Hypothalamus (tissue), 51 donors: ENCODE data around the gene SYT5.
A peak's percentile ranks its signal among the peaks of the same experiment; 100 is the strongest.
"Not testable (repeated sequence)": the region's sequence is repeated elsewhere in the genome, so short reads cannot be mapped to it uniquely, and the experiment has no call there.

Experiments
- DNase-seq, 51 donors: peaks; one replicate each; lab custom pipeline; 2025; lab: John Stamatoyannopoulos, UW

The SYT5 gene

GRCh38 chr19:55172741-55173140 lies 7.3 kb downstream of the SYT5 start:
- DNase-seq, result no peak

DNA sequence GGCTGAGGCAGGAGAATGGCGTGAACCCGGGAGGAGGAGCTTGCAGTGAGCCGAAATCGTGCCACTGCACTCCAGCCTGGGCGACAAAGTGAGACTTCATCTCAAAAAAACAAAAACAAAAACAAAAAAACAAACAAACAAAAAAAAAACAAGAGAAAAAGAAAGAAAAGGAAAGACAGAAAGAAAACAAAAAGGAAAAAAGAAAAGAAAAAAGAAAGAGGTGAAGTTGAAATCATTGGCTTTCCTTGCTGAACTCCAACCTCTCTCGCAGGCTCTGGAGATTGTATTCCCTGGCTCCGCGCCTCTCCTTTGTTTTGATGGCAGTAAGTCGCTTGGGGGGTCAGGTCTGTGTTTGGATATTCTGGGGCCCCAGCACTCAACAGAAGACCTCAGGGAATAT lies 7.8 kb downstream of the SYT5 start:
- DNase-seq, result not testable (repeated sequence)

GRCh38 chr19:55171440-55171839 lies 8.6 kb downstream of the SYT5 start:
- no peak for DNase-seq

- no peak for DNase-seq
Observed at GRCh38 chr19:55169136-55169535, 11.0 kb downstream of the SYT5 start.

DNA sequence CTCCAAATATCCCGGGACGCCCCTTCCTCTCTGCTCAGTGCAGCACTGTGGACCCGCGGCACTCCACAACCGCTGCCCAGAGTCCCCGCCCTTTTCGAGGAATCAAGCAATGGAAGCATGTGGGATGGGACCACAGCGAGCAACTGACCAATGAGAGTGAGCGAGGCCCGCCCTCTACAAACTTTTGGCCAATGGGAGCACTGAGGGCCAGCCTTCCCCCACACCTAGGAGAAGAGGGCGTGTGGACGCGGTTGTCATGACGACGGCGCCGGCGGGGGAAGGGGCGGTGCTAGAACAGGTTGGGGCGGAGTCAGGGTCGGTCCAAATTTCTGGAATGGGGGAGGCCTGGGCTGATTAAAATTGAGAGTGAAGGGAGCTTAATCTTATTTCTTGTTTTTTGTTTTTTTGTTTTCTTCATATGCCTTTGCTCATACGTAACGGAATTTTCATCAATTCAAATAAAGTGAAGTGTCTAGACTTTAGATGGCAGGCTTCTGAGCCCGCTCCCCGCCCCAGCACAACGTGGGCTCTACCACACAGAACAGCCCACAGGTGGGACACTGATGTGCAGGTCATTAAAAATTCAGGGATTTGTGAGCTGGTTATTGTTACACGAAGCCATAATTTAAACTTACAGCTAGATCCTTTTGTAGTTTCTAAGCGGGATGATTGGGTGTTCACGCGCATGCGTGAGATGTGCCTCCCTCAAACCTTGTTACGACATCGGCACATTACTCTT lies 13.4 kb downstream of the SYT5 start, which contains the start of gene DNAAF3:
DNAAF3 (minus strand) TSS at position 84 of the 739 bp plus-strand sequence. CDS start 200 bp downstream, outside the sequence.
- DNase-seq, result peak; percentile 16 to 96 (median 84)

GRCh38 chr19:55165952-55166529 lies 14.0 kb downstream of the SYT5 start:
- DNase-seq, result peak in 33 of 51 donors; percentile 11 to 66 (median 35)

GRCh38 chr19:55161571-55162322 lies 18.3 kb downstream of the SYT5 start:
- no peak for DNase-seq

DNA sequence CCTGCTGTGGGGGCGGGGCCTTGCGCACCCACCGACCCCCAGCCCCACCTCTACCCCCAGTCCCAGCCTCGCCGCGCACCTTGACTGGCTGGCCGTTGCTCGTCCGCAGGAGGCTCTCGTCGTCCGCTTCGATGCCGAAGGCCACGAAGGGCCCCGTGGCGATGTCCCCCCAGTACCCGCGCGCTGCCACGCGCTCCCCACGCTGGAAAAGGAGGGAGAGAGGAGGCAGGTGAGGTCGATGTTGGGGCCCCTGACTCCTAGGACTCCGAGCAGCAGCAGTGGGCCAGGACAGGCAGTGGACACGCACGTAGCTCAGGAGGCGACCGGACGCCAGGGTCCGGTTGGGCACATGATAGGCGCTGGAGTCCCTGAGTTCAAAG lies 19.1 kb downstream of the SYT5 start:
- no peak for DNase-seq

DNA sequence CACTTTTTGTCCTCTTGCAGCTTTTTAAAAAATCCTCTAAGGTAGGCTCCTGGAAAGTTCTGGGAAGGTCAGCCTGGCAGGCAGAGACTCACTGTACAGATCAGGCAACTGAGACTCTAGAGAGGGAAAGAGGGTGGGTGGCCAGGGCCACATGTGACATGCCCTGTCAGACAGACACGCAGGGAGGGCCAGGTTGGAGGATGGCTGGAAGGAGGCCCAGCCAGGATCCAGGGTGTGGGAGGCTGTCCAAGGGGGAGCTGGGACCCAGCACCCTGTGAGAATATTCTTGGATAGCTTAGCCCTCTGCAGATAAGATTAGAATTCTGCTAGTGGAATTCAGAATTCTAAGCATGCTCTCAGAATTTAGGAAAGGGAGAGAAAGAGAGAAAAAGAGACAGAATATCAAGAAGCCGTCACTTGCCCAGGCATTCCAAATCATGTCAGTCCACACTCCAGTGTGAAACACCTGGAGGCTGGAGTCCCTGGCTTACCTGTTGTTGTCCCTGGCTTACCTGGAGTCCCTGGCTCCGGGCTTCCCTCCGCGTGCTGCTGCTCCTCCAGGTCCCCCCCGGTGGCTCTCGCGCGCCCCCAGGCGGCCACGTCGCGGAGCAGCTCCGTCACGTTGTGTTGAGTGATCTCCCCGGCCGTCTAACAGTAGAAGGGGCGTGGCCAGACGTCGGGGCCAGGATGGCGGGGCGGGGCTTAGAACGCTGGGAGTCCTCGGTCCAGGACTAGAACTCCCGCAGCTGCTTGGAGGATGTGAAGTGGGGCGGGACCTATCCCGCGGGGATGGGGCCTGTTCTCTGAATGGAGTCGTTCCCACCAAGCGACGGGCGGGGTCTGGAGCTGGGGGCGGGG lies 19.7 kb downstream of the SYT5 start:
- peak in 33 of 51 donors; percentile 0 to 65 (median 28) for DNase-seq

GRCh38 chr19:55158848-55159749 lies 21.0 kb downstream of the SYT5 start:
- DNase-seq, result no peak

DNA sequence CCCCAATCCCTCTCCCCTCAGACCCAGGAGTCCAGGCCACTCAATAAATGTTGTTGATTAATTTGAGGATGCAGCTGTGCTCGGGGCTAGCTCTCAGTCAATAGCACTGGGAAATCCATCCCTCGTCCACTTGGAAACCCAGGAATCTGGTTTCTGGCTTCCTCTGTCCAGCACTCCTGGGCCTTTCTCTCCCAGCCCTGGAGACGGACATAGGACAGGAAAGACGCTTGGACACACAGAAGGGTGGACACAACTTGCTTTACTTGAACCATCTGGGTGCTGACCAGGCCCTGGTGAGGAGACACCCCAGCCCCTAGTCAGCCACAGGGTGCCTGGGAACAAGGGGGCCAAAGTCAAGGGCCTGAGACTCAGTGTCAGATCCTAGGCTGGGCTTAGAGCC lies 21.7 kb downstream of the SYT5 start:
- DNase-seq, result no peak

DNA sequence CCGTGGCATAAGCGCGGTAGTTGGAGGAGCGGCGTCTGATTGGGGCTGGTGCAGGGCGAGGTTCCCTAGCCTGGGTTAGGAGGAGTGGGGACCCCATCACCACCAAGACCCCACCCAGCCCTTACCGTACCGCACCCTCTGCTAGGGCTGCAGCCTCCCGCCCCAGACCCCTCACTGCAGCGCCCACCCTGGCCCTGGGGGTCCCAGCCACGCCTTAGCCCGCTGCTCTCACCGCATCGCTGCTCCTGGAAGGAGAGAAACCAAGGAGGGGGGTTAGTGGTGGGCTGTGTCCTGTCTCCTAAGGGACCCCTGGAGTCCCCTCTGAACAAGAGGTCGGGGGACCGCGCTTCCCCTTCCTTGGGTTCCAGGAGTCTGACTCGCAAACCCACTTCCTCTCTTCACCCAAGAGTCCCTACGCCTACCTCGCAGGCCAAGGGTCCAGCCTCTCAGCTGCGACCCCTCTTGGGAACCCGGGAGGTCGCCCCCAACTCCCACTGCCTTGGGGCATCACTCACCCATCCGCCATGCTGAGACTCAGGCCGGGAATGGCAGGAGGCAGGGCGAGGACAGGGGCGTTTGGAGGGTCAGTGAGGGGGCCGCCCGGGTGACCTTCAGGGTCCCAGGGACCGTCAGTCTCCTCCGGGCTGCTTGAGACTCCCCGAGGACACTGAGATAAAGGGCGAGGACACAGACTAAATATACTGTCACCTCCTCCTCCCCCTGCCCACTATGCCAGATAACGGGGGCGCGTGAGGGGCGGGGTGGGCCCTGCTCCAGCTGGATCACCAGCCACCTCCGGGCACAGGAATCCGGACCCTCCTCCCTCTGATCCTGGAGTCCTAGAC lies 22.8 kb downstream of the SYT5 start, which contains the start of gene TNNI3:
TNNI3 (minus strand) TSS at position 669 of the 845 bp plus-strand sequence; CDS start at position 526, 143 bp downstream.
- no peak for DNase-seq

- DNase-seq, result no peak
Observed at GRCh38 chr19:55156202-55157063, 23.7 kb downstream of the SYT5 start.

- not testable (repeated sequence) for DNase-seq
Observed at GRCh38 chr19:55155784-55156183, 24.3 kb downstream of the SYT5 start.

DNA sequence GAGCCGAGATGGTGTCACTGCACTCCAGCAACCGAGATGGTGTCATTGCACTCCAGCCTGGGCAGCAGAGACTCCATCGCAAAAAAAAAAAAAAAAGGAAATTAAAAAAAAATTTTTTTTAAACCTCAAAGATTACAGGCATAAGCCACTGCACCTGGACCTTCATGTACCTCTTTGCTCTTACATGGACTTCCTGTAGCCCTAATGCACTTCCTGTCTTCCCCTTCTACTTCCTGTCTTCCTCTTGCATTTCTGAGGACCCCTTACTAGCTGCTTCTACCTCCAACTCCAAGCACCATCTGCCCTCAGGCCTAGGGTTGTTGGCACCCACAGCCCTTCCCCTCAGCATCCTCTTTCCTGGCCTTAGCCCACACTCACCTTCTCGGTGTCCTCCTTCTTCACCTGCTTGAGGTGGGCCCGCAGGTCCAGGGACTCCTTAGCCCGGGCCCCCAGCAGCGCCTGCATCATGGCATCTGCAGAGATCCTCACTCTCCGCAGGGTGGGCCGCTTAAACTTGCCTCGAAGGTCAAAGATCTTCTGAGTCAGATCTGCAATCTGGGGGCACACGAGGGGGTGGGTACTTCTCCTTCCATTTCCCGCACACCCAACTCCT lies 26.3 kb downstream of the SYT5 start:
- no peak for DNase-seq

- no peak for DNase-seq
Observed at GRCh38 chr19:55152017-55152416, 28.1 kb downstream of the SYT5 start.
